ENCODE measurements around the gene GREB1.

DNA sequence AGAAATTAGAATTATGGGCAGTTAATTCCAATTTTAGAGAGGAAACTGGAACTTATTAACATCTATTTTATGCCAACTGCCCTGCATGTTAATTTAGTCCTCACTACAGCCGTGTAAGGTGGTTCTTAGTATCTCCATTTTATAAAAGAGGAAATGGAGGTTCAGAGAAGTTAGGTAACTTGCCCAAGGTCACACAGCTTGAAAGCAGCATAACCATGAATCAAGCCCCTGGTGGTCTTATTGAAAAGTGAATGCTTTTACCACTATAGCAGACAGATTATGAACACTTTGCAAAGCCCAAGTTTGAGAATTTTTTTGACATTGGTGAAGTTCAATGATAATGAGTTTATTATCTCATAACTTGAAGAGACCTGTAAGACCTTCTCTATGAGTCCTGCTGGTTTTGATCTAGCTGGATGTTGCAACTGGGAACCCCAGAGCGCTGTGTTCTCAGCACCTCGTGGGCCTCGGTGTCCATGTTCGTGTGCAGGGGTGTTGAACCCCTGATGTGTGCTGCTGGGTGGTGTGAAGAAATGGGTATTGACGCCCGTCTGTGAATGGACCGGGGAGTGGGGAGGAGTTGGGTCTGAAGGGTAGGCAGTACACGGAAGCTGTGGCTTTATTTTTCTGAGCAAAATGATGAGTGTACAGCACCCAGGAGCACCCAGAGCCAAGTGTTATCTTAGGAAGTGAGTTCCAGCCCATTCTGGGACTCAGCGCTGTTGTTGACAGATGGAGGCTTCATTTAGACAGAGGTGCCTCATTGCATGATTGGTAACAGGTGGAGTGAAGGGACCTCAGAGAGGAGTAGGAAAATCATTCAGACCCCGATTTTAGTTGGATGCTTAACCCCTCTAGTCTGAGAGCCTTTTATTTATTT is 9.7 kb downstream of the GREB1 start:
- no peak for TF ChIP-seq EP300 (IDR thresholded peaks at IDR 0.05)
- TF ChIP-seq, protein P1, sequence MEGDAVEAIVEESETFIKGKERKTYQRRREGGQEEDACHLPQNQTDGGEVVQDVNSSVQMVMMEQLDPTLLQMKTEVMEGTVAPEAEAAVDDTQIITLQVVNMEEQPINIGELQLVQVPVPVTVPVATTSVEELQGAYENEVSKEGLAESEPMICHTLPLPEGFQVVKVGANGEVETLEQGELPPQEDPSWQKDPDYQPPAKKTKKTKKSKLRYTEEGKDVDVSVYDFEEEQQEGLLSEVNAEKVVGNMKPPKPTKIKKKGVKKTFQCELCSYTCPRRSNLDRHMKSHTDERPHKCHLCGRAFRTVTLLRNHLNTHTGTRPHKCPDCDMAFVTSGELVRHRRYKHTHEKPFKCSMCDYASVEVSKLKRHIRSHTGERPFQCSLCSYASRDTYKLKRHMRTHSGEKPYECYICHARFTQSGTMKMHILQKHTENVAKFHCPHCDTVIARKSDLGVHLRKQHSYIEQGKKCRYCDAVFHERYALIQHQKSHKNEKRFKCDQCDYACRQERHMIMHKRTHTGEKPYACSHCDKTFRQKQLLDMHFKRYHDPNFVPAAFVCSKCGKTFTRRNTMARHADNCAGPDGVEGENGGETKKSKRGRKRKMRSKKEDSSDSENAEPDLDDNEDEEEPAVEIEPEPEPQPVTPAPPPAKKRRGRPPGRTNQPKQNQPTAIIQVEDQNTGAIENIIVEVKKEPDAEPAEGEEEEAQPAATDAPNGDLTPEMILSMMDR (IDR thresholded peaks at IDR 0.05) = no peak

Data from upper lobe of left lung (tissue), 4 donors.